T-helper 22 cell (primary cell): ENCODE data around the gene IL1RAPL1.

Experiments used
- DNase-seq: peaks from one replicate; pipeline ENCODE4 v3.0.0-alpha.2; 2020; ENCODE audit warnings: low read depth

The IL1RAPL1 gene

GRCh38 chrX:29903360-29903759, 1316.1 kb downstream of the IL1RAPL1 start:
- no peak for DNase-seq

- no peak for DNase-seq
These were observed 1324.4 kb downstream of the IL1RAPL1 start for GRCh38 chrX:29911673-29912072.

GRCh38 chrX:29913647-29914046, 1326.4 kb downstream of the IL1RAPL1 start:
- DNase-seq: no peak

GRCh38 chrX:29922607-29923006, 1335.4 kb downstream of the IL1RAPL1 start:
- DNase-seq: no peak

- no peak for DNase-seq
These were observed 1338.8 kb downstream of the IL1RAPL1 start for GRCh38 chrX:29926056-29926455.

GRCh38 chrX:29926659-29927058, 1339.4 kb downstream of the IL1RAPL1 start:
- DNase-seq: no peak

- no peak for DNase-seq
These were observed 1348.2 kb downstream of the IL1RAPL1 start for GRCh38 chrX:29935455-29935854.

GRCh38 chrX:29940750-29941149, 1353.5 kb downstream of the IL1RAPL1 start:
- DNase-seq: no peak

GRCh38 chrX:29941287-29941686, 1354.0 kb downstream of the IL1RAPL1 start:
- DNase-seq: no peak

GRCh38 chrX:29947225-29947624, 1360.0 kb downstream of the IL1RAPL1 start:
- DNase-seq: no peak

- DNase-seq: no peak
These were observed 1361.4 kb downstream of the IL1RAPL1 start for GRCh38 chrX:29948653-29949052.

GRCh38 chrX:29952016-29952415, 1364.8 kb downstream of the IL1RAPL1 start:
- no peak for DNase-seq

- no peak for DNase-seq
These were observed 1374.8 kb downstream of the IL1RAPL1 start for GRCh38 chrX:29962061-29962460.

GRCh38 chrX:29965634-29966033, 1378.4 kb downstream of the IL1RAPL1 start:
- no peak for DNase-seq

- DNase-seq: no peak
These were observed 1404.8 kb downstream of the IL1RAPL1 start for GRCh38 chrX:29992083-29992482.

- no peak for DNase-seq
These were observed 1418.6 kb downstream of the IL1RAPL1 start for GRCh38 chrX:30005813-30006212.
